Smooth muscle cell (in vitro differentiated cells): ENCODE results near the gene CNTN5. TPM values are rescaled to one million over a fixed set of nuclear protein-coding genes. Genes with fewer than 3 reads are reported as not detected.
"Not testable (repeated sequence)": the region's sequence is repeated elsewhere in the genome, so short reads cannot be mapped to it uniquely, and the experiment has no call there.

ENCODE experiments used
- DNase-seq: peaks from one replicate; lab custom pipeline; 2025; ENCODE audit not compliant: unreplicated experiment; lab: John Stamatoyannopoulos, UW
- H2AFZ ChIP-seq: fragments of 200-600 bp; sonication (generic); 2 replicates; pipeline ENCODE4 v1.6.0; 2016; ENCODE audit warnings: antibody characterized with exemption, low read depth, mild to moderate bottlenecking
- H3F3A ChIP-seq: fragments of 200-600 bp; sonication (generic); 2 replicates; pipeline ENCODE4 v1.6.0; 2017; ENCODE audit warnings: antibody characterized with exemption, low read depth
- H3K27ac ChIP-seq: fragments of 200-600 bp; sonication (generic); 2 replicates; pipeline ENCODE4 v1.5.1; 2016; ENCODE audit warnings: low read depth, mild to moderate bottlenecking
- H3K27me3 ChIP-seq: fragments of 200-600 bp; sonication (generic); 2 replicates; pipeline ENCODE4 v1.6.1; 2016; ENCODE audit warnings: low read depth, mild to moderate bottlenecking
- H3K36me3 ChIP-seq: fragments of 200-600 bp; sonication (generic); 2 replicates; pipeline ENCODE4 v1.5.1; 2016; ENCODE audit warnings: low read depth
- H3K4me1 ChIP-seq: fragments of 200-600 bp; sonication (generic); 2 replicates; pipeline ENCODE4 v1.5.1; 2016; ENCODE audit warnings: low read depth
- H3K4me2 ChIP-seq: fragments of 200-600 bp; sonication (generic); 2 replicates; pipeline ENCODE4 v1.6.0; 2016; ENCODE audit warnings: mild to moderate bottlenecking
- H3K4me3 ChIP-seq: fragments of 200-600 bp; sonication (generic); 2 replicates; pipeline ENCODE4 v1.5.1; 2016; ENCODE audit warnings: mild to moderate bottlenecking
- H3K79me2 ChIP-seq: fragments of 200-600 bp; sonication (generic); 2 replicates; pipeline ENCODE4 v1.6.0; 2016; ENCODE audit warnings: low read depth, mild to moderate bottlenecking
- H3K9ac ChIP-seq: fragments of 200-600 bp; sonication (generic); 2 replicates; pipeline ENCODE4 v1.6.0; 2016; ENCODE audit warnings: low read depth
- H3K9me3 ChIP-seq: fragments of 200-600 bp; sonication (generic); replicated peaks from 2 replicates; pipeline ENCODE4 v1.5.1; 2016; ENCODE audit warnings: low read depth
- H4K20me1 ChIP-seq: fragments of 200-600 bp; sonication (generic); 2 replicates; pipeline ENCODE4 v1.6.0; 2016; ENCODE audit warnings: low read depth
- CTCF ChIP-seq: fragments of 200-600 bp; sonication (generic); IDR thresholded peaks from 2 replicates; pipeline ENCODE4 v1.5.1; 2017; ENCODE audit warnings: borderline replicate concordance, mild to moderate bottlenecking, antibody characterized with exemption; ENCODE audit not compliant: insufficient read depth, poor library complexity, severe bottlenecking
- WGBS: methylation state at CpG from one replicate; pipeline ENCODE4 v1.1.7; 2016; ENCODE audit warnings: low lambda C conversion rate; 5-methylcytosine and 5-hydroxymethylcytosine counted together
- polyA plus RNA-seq: library from polyadenylated mRNA; unstranded; fragments of >200 nt; fragmentation: Nextera tagmentation; extraction: Ambion mirVana; gene quantifications from 2 replicates; pipeline ENCODE4 v1.2.1, GENCODE V29; 2016
- total RNA-seq: library from RNA; depleted of rRNA; stranded (reverse); fragments of >200 nt; gene quantifications from 2 replicates; pipeline ENCODE4 v1.2.3, GENCODE V29; 2014

CNTN5 gene
- total and polyA plus RNA-seq, 2 experiments from 2014 or later: 0.97 to 3.1 TPM

- DNase-seq: no peak
- TF ChIP-seq CTCF: no peak
- no peaks in the 10 kb centered on the region for H4K20me1 ChIP-seq
- H3F3A ChIP-seq: no peaks in the 10 kb centered on the region
- no peaks in the 10 kb centered on the region for H3K4me1 ChIP-seq
- H3K27me3 ChIP-seq: no peaks in the 10 kb centered on the region
- no peaks in the 10 kb centered on the region for H3K36me3 ChIP-seq
- WGBS: 95% methylated on average over 2 of the region's 2 CpGs
- H3K4me2 ChIP-seq: no peak overlapping the region
- H2AFZ ChIP-seq: no peak overlapping the region
- no peaks in the 10 kb centered on the region for H3K79me2 ChIP-seq
- H3K9me3 ChIP-seq: no peaks in the 10 kb centered on the region
- no peak overlapping the region for H3K4me3 ChIP-seq
- no peak overlapping the region for H3K9ac ChIP-seq
- no peak overlapping the region for H3K27ac ChIP-seq
These were observed 96.9 kb downstream of the CNTN5 start for GRCh38 chr11:99117603-99118002.

GRCh38 chr11:99133862-99134261 lies 113.1 kb downstream of the CNTN5 start:
- not testable (repeated sequence) for H3K27me3 ChIP-seq, DNase-seq, H3K36me3 ChIP-seq, H3K27ac ChIP-seq, H3K4me3 ChIP-seq, H3K4me1 ChIP-seq, H2AFZ ChIP-seq, H3K79me2 ChIP-seq, H3K9me3 ChIP-seq, H4K20me1 ChIP-seq, H3F3A ChIP-seq, H3K4me2 ChIP-seq, H3K9ac ChIP-seq
- 85% methylated on average over 3 of the region's 3 CpGs for WGBS

- WGBS: 97% methylated on average over 1 of the region's 1 CpG
These were observed 114.8 kb downstream of the CNTN5 start for GRCh38 chr11:99135508-99135907.

GRCh38 chr11:99142237-99142636 lies 121.5 kb downstream of the CNTN5 start:
- H3K9me3 ChIP-seq: no peaks in the 10 kb centered on the region
- H2AFZ ChIP-seq: no peak overlapping the region
- no peaks in the 10 kb centered on the region for H3K27me3 ChIP-seq
- no peak overlapping the region for H3K27ac ChIP-seq
- no peak for DNase-seq
- no peak overlapping the region for H3K4me3 ChIP-seq
- no peaks in the 10 kb centered on the region for H4K20me1 ChIP-seq
- no peaks in the 10 kb centered on the region for H3K79me2 ChIP-seq
- TF ChIP-seq CTCF: no peak
- no peaks in the 10 kb centered on the region for H3F3A ChIP-seq
- H3K4me2 ChIP-seq: no peak overlapping the region
- 60% methylated on average over 4 of the region's 4 CpGs for WGBS
- H3K36me3 ChIP-seq: no peaks in the 10 kb centered on the region
- no peaks in the 10 kb centered on the region for H3K4me1 ChIP-seq
- H3K9ac ChIP-seq: no peak overlapping the region

More at GRCh38 chr11:99135508-99135907, 114.8 kb downstream of the CNTN5 start:
- Histone ChIP-seq H3K9ac (no peak overlapping the region), H3K27ac (no peak overlapping the region), H3F3A (no peaks in the 10 kb centered on the region), H3K27me3 (no peaks in the 10 kb centered on the region), H3K36me3 (no peaks in the 10 kb centered on the region), H3K9me3 (no peaks in the 10 kb centered on the region), H3K4me3 (no peak overlapping the region), H3K4me1 (no peaks in the 10 kb centered on the region), H4K20me1 (no peaks in the 10 kb centered on the region), H2AFZ (no peak overlapping the region), H3K4me2 (no peak overlapping the region), H3K79me2 (no peaks in the 10 kb centered on the region)
- DNase-seq: no peak
- no peak for TF ChIP-seq CTCF
